ENCODE data around the gene RAB19.

Gene RAB19, protein sequence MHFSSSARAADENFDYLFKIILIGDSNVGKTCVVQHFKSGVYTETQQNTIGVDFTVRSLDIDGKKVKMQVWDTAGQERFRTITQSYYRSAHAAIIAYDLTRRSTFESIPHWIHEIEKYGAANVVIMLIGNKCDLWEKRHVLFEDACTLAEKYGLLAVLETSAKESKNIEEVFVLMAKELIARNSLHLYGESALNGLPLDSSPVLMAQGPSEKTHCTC

DNA sequence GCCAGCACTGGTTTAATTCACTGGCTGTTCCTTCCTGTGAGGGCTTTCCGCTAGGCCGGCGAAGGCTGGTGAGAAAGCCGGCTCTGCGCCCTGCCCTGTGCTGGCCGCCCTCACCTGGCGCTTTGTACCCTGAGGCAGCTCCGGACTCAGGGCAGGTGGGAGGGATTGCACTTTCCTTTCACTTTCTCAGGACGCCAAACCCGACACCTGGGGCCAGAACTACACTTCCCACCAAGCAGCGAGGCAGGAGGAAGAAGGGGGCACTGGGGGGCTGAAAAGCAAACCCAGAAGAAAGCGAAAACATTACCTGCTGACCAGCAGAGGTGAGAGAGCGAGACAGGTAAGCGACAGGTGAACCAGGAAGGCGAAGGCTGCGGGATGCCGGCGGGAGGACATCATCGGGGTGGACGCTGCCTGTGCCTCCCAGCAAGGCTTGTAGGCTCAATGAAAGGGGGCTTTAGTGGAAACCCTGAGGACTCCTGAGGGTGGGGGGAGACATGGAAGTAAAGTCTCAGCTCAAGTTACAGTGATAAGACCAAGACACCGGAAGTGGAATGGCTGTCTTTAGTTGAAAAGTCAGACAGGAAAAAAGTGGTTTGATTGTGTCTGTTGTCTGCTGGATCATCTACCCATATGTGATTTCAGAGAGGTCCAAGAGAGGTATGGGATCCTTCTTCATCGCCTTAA, at the start of gene RAB19:
TSS of gene RAB19 (plus strand) at position 181 of the 687 bp plus-strand sequence. CDS start 3,589 bp downstream, outside the sequence.
- DNase-seq (ENCODE audit: low read depth), result no peak
- peak within 1 kb of the TSS; percentile 37 for H3K4me3 ChIP-seq (ENCODE audit: low read length)
- TF ChIP-seq, protein P1, sequence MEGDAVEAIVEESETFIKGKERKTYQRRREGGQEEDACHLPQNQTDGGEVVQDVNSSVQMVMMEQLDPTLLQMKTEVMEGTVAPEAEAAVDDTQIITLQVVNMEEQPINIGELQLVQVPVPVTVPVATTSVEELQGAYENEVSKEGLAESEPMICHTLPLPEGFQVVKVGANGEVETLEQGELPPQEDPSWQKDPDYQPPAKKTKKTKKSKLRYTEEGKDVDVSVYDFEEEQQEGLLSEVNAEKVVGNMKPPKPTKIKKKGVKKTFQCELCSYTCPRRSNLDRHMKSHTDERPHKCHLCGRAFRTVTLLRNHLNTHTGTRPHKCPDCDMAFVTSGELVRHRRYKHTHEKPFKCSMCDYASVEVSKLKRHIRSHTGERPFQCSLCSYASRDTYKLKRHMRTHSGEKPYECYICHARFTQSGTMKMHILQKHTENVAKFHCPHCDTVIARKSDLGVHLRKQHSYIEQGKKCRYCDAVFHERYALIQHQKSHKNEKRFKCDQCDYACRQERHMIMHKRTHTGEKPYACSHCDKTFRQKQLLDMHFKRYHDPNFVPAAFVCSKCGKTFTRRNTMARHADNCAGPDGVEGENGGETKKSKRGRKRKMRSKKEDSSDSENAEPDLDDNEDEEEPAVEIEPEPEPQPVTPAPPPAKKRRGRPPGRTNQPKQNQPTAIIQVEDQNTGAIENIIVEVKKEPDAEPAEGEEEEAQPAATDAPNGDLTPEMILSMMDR (conservative IDR thresholded peaks at IDR 0.05; ENCODE audit: low read depth, low read length), result no peak

DNA sequence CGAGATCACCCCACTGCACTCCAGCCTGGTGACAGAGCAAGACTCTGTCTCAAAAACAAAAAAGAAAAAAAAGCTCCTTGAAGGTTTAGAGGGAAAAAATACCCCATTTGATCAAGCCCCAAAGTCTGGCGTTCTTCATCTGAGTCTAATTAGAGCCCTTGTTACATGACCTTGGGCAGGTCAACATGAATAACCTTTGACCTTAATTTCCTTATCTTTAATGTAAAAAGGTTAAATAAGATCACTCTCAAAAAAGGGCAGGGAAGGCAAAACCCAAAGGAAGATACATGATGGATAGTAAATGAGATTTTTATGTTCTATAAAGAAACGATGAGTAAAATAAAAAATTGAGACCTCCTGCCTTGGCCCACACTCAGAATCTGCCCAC, 45.8 kb upstream of the RAB19 start:
- no peak overlapping the region for H3K4me3 ChIP-seq (ENCODE audit: low read length)
- DNase-seq (ENCODE audit: low read depth), result no peak
- TF ChIP-seq, protein P1 (conservative IDR thresholded peaks at IDR 0.05; ENCODE audit: low read depth, low read length), result no peak

DNA sequence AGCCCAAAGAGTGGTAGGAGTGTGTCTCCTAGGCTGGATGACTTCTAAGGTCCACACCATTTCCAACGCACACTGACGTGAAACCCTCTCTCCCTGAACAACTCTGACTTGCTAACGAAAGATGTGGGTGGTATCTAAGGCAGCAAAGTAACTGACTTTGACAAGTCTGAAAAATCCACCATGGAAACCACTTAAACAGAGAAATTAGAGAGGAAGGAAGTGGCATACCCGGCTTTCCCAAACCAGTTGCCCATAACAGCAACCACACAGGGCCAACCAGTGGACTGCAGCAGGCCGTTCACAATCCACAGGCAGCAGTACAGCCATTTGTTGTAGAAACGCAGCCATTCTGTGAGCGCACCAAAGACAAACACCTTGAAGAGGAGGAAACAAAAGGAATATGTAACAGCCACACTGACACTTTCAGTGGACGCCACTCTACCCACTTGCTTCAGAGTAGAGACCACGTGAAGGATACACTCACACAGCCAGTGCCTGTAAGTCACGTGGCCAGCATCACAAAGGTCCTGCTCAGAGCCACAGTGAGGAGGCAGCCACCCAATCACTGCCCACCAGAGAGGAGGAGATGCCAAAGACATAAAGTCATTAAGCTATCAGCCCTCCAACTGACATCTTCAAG, 45.3 kb upstream of the RAB19 start:
- TF ChIP-seq, protein P1 (conservative IDR thresholded peaks at IDR 0.05; ENCODE audit: low read depth, low read length), result no peak
- no peak overlapping the region for H3K4me3 ChIP-seq (ENCODE audit: low read length)
- no peak for DNase-seq (ENCODE audit: low read depth)

DNA sequence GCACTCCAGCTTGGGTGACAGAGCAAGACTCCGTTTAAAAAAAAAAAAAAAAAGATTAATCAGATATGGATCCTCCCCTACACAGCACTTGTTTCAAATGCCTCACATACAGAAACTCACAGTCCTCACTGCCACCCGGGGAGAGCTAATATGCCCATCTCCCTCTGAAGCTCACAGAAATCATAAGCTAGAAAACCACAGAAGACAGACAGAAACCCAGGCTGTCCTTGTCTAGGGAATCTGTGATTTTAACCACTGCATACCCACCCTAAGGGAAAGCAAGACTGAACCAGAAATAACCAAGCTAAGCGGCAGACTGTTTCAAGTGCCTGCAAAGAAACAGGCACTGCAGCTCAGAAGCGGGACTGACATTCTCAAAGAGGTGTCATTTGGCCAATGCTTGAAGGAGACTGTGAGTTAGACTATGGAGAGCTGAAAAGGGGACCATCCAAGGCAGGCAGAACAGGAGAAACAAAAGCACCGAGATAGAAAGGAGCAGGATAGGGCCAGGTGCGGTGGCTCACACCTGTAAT, 43.1 kb upstream of the RAB19 start:
- TF ChIP-seq, protein P1 (conservative IDR thresholded peaks at IDR 0.05; ENCODE audit: low read depth, low read length), result no peak
- DNase-seq (ENCODE audit: low read depth), result no peak
- H3K4me3 ChIP-seq (ENCODE audit: low read length), result no peak overlapping the region

- DNase-seq (ENCODE audit: low read depth), result no peak
- TF ChIP-seq, protein P1 (conservative IDR thresholded peaks at IDR 0.05; ENCODE audit: low read depth, low read length), result no peak
- H3K4me3 ChIP-seq (ENCODE audit: low read length), result no peak overlapping the region
These were observed 39.0 kb upstream of the RAB19 start for GRCh38 chr7:140364819-140365218.

GRCh38 chr7:140367528-140367927, 36.3 kb upstream of the RAB19 start:
- TF ChIP-seq, protein P1 (conservative IDR thresholded peaks at IDR 0.05; ENCODE audit: low read depth, low read length), result no peak
- H3K4me3 ChIP-seq (ENCODE audit: low read length), result no peak overlapping the region
- DNase-seq (ENCODE audit: low read depth), result no peak

All from retinal pigment epithelial cell (primary cell).